HS-5 (cell line): Measurements from ENCODE around the gene PDE4A.
"Not testable (repeated sequence)": the region's sequence is repeated elsewhere in the genome, so short reads cannot be mapped to it uniquely, and the experiment has no call there.

Source experiments
- DNase-seq: peaks from one replicate; pipeline ENCODE4 v3.0.0-alpha.2; 2012; ENCODE audit warnings: low read depth

Gene PDE4A

GRCh38 chr19:10420444-10421239 is at the start of gene PDE4A:
TSS of gene PDE4A (plus strand) at chr19:10420538. CDS start at chr19:10420765, 227 bp downstream.
- DNase-seq = no peak

- no peak for DNase-seq
Observed at GRCh38 chr19:10372690-10373089, 47.6 kb upstream of the PDE4A start.

GRCh38 chr19:10374931-10375330 is 45.4 kb upstream of the PDE4A start:
- DNase-seq = no peak

- not testable (repeated sequence) for DNase-seq
Observed at GRCh38 chr19:10377140-10377640, 43.1 kb upstream of the PDE4A start.

GRCh38 chr19:10378124-10378523 is 42.2 kb upstream of the PDE4A start:
- DNase-seq = no peak

- DNase-seq = no peak
Observed at GRCh38 chr19:10379880-10380312, 40.4 kb upstream of the PDE4A start.

- peak; percentile 98 for DNase-seq
Observed at GRCh38 chr19:10380313-10381102, 39.8 kb upstream of the PDE4A start, which contains the start of gene TYK2. TSS of gene TYK2 (minus strand) at chr19:10380572. CDS start at chr19:10378406, 2,166 bp downstream.

GRCh38 chr19:10383223-10383499 is 37.2 kb upstream of the PDE4A start:
- DNase-seq = not testable (repeated sequence)

- no peak for DNase-seq
Observed at GRCh38 chr19:10384580-10384979, 35.8 kb upstream of the PDE4A start.

- peak; percentile 69 for DNase-seq
Observed at GRCh38 chr19:10388957-10389356, 31.4 kb upstream of the PDE4A start.

- DNase-seq = no peak
Observed at GRCh38 chr19:10389863-10390262, 30.5 kb upstream of the PDE4A start.

GRCh38 chr19:10390652-10391286 is 29.6 kb upstream of the PDE4A start:
- peak; percentile 25 for DNase-seq

GRCh38 chr19:10392120-10392519 is 28.2 kb upstream of the PDE4A start:
- no peak for DNase-seq

- DNase-seq = no peak
Observed at GRCh38 chr19:10393137-10393536, 27.2 kb upstream of the PDE4A start.

- no peak for DNase-seq
Observed at GRCh38 chr19:10395003-10395402, 25.3 kb upstream of the PDE4A start.

GRCh38 chr19:10395436-10395835 is 24.9 kb upstream of the PDE4A start:
- no peak for DNase-seq

- DNase-seq = no peak
Observed at GRCh38 chr19:10395917-10396316, 24.4 kb upstream of the PDE4A start.

- DNase-seq = no peak
Observed at GRCh38 chr19:10398819-10399218, 21.5 kb upstream of the PDE4A start.

GRCh38 chr19:10399340-10399739 is 21.0 kb upstream of the PDE4A start:
- not testable (repeated sequence) for DNase-seq

- DNase-seq = no peak
Observed at GRCh38 chr19:10399878-10400277, 20.5 kb upstream of the PDE4A start.

- peak; percentile 30 for DNase-seq
Observed at GRCh38 chr19:10402441-10403038, 17.8 kb upstream of the PDE4A start.
